HG02884 (cell line): Measurements from ENCODE around the gene PRL.

Source experiments
- ATAC-seq: cut with Tn5 transposase; IDR thresholded peaks from one replicate; pipeline ENCODE4 v1.9.1; 2021; ENCODE audit warnings: mild to moderate bottlenecking, moderate library complexity; ENCODE audit not compliant: unreplicated experiment

PRL gene

GRCh38 chr6:22296067-22296466, 769 bp downstream of the PRL start:
- ATAC-seq, result no peak

GRCh38 chr6:22295145-22295544, 1.7 kb downstream of the PRL start:
- ATAC-seq, result no peak

GRCh38 chr6:22294301-22294700, 2.5 kb downstream of the PRL start:
- ATAC-seq, result no peak

GRCh38 chr6:22290045-22290444, 6.8 kb downstream of the PRL start:
- ATAC-seq, result no peak

- no peak for ATAC-seq
Observed at GRCh38 chr6:22288721-22289120, 8.1 kb downstream of the PRL start.

GRCh38 chr6:22284666-22285065, 12.2 kb downstream of the PRL start:
- ATAC-seq, result no peak

- ATAC-seq, result no peak
Observed at GRCh38 chr6:22281341-22282085, 15.3 kb downstream of the PRL start.

GRCh38 chr6:22279427-22279826, 17.4 kb downstream of the PRL start:
- no peak for ATAC-seq

GRCh38 chr6:22271081-22271480, 25.8 kb downstream of the PRL start:
- ATAC-seq, result peak; percentile 83

- ATAC-seq, result no peak
Observed at GRCh38 chr6:22263748-22264147, 33.1 kb downstream of the PRL start.

- ATAC-seq, result no peak
Observed at GRCh38 chr6:22254886-22255285, 42.0 kb downstream of the PRL start.

- ATAC-seq, result no peak
Observed at GRCh38 chr6:22253955-22254655, 42.7 kb downstream of the PRL start.

- ATAC-seq, result no peak
Observed at GRCh38 chr6:22251348-22251747, 45.5 kb downstream of the PRL start.

- ATAC-seq, result no peak
Observed at GRCh38 chr6:22250486-22250885, 46.4 kb downstream of the PRL start.

- ATAC-seq, result no peak
Observed at GRCh38 chr6:22249711-22250350, 47.0 kb downstream of the PRL start.

GRCh38 chr6:22248513-22249308, 48.1 kb downstream of the PRL start:
- ATAC-seq, result no peak

GRCh38 chr6:22247916-22248482, 48.8 kb downstream of the PRL start:
- no peak for ATAC-seq

- no peak for ATAC-seq
Observed at GRCh38 chr6:22240025-22240424, 56.8 kb downstream of the PRL start.

- no peak for ATAC-seq
Observed at GRCh38 chr6:22239261-22239921, 57.4 kb downstream of the PRL start.

GRCh38 chr6:22238861-22239260, 58.0 kb downstream of the PRL start:
- no peak for ATAC-seq
